Measurements from ENCODE around the gene SLC22A31.
A peak's percentile ranks its signal among the peaks of the same experiment; 100 is the strongest.

The SLC22A31 gene

DNA sequence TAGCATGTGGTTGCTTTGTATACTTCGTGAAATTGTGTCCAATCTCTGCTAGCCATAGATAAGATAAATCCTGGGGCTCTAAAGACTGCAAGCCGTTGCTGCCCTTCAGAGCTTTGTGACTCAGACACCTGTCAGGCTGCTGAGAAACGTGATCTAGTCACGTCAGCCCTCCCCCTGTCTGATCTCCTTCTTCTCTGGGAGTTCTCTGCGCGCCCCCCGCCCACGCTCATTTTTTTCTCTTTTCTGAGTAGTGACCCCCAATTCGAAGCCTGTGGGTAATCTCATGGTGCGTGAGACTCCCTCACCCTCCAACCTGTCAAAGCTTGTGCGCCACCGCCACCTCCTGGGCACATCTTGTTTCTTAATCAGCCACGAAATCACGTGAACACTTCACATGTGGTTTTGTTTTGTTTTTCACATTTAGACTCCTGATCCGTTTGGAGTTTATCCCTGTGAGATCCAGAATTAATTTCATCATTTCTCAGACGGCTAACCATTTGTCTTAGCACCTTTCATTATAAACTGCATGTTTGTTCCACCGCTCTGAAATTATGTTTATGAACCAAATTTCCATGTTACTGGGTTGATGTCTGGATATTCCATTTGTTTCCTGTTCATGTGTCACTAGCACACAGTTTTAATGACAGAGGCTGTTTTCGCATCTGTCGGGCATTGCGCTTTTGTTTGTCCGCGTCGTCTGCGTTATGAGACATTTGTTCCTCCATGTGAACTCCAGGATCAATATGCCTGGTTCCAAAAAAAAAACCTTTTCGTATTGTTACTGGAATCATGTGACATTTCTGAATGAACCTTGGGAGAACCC, 16.2 kb upstream of the SLC22A31 start:
- DNase-seq: peak; percentile 37 to 56

DNA sequence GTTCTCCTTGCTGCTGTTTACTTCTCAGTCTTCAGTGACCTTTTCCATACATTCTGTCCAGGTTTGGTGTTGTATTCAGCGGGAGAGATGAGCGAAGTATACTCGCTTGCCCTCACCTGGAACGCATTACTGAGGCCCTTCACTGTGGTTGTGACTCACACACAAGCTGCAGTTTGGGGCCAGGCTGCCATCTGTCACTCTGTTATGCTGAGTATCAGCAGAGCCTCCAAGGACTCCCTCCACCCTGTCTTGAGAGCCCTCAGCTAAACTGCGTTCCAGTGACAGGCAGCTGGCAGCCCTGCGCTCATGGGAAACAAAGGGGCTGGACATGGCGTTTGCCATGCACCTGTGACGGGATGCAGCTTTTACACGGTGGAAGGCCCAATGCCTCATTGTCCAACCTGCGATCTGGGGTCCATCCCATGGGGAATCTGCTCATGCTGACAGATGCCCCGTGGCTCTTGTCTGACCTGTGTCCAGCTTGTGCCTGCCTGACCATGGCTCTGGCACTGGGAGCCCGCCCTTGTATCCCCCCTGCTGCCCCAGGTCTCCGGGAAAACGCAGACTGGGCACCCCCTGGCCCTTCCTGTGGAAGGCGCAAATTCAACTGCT, 10.7 kb upstream of the SLC22A31 start:
- peak in 1 of 2 experiments; percentile 66 for DNase-seq

DNA sequence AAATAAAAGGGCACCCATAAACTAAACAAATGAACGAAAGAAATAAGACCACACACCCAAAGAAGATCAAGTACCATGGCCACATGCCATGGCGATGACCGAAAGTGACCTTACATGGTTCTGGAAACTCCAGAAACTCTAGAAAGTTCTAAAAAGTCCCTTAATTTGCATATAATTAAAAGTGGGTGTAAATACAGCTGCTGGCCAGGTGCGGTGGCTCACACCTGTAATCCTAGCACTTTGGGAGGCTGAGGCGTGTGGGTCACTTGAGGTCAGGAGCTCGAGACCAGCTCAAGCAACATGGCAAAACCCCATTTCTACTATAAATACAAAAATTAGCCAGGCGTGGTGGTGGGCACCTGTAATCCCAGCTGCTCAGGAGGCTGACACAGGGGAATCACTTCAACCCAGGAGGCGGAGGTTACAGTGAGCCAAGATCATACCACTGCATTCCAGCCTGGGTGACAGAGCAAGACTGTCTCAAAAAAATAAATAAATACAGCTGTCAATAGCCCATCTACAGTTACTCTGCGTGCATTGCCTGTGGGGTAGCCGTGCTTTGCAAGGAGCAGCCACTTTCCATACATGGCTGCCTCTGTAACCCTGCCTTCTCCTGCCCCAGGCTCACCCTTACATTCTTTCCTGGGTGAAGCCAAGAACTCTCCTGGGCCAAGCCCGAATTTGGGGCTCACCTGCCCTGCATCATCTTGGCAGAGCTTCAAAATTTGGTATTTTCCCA, 10.0 kb upstream of the SLC22A31 start:
- no peak for DNase-seq

DNA sequence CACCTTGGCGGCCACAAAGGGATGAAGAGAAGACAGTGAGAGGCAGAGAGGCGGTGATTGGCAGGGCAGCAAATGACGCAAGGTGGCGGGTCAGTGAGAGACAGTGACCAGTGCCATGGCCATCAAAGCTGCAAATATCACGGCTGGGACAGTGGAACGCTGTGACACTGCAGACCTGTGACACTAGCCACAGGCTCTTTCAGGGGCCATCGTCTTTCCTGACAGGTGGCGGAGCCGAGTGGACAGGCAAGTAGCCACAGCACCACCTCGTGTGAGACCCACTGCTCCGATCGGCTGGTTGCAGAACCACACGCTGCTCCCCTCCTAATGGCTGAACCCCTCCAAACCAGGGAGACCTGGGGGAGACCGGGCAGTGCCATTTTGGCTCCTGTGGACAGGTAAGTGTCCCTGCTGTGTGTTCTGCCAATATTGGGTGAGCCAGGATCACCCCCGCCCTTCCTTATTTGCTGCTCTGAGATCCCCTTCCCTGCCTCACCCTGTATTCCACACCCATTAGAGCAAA, 9.2 kb upstream of the SLC22A31 start:
- no peak for DNase-seq

DNA sequence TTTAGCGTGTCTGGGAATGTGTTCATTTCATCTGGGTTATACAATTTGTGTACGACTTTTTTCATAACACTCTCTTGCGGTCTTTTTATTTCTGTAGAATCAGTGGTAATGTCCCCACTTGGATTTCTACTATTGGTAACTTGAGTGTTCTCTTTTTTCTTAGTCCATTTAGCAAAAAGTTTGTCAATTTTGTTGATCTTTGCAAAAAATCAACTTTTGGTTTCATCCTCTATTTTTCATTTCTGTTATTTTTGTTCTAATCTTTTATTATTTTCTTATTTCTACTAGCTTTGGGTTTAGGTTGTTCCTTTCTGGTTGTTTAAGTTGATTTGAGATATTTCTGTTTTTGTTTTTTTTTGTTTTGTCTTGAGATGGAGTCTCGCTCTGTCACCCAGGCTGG, 7.7 kb upstream of the SLC22A31 start:
- DNase-seq: no peak

DNA sequence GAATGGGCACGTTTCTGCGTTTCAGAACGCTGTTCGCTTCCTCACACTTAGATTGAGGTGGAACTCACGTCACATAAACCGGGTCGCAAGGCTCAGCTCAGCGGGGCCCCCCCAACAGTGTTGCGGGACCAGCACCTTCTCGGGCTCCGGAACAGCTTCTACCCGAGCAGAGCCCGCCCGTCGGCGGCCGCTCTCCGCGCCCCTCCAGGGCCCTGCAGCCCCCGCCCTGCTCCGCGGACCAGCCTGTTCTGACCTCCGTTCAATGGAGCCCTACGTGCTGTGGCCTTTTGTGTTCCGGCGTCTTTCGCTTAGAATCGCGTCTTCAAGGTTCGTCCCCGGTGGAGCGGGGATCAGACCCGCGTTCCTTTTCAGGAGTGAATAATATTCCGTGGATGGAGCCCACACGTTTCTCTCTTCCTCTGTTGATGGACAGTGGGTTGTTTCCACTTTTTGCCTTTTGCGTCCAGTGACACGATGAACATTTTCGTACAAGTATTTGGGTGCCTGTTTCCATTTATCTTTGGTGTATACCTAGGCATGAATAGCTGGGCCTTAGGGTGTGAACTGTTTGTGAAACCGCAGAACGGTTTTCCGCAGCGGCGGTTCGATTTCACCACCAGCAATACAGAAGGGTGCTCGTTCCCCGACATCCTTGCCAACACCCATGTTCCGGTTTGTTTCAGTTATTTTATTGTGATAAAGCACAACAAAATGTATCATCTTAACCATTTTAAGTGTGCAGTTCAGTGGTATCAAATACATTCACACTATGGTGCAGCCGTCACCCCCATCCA, 2.3 kb upstream of the SLC22A31 start:
- no peak for DNase-seq

DNA sequence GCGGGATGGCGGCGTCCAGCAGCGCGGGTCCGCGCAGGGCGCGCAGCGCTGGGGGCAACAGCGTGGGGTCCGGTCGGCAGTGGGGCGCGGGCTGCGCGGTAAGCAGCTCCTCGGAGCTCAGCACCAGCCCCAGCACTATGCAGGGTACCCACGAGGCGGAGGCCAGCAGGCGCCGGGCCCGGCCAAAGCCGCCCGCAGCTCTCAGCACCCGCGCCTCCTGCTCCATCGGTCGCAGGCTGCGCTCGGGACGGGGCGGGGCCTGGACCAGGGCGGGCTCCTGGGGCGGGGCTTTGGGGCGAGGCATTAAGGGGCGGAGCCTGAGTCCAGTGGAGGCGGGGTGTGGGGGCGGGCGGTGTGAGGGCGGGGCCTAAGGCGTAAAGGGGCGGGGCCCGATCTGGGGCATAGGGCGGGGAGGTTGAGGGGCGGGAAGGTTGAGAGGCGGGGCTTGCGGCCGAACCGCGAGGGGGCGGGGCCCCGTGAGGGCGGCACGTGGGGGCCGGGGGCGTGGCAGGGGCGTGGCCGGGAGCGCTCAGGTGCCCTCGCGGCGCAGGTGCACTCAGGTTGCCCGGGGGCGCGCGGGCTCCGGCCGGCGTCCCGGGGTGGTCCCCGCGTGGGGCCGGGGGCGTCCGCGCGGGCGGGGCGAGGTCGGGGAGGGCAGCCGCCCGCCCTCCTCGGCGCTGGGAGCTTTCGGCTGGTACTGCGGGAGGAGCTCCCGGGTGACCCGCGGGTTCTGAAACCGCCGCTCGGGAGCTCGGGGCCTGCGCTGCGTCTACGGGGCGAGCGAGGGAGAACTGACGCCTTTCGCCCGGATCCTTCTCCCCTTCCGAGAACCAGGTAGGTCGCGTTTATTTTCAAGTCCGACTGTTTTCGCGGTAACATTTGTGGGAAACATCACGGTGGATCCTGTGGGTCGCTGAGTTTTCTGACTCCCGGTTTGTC, 1.4 kb upstream of the SLC22A31 start:
- DNase-seq: peak in 1 of 2 experiments; percentile 82

DNA sequence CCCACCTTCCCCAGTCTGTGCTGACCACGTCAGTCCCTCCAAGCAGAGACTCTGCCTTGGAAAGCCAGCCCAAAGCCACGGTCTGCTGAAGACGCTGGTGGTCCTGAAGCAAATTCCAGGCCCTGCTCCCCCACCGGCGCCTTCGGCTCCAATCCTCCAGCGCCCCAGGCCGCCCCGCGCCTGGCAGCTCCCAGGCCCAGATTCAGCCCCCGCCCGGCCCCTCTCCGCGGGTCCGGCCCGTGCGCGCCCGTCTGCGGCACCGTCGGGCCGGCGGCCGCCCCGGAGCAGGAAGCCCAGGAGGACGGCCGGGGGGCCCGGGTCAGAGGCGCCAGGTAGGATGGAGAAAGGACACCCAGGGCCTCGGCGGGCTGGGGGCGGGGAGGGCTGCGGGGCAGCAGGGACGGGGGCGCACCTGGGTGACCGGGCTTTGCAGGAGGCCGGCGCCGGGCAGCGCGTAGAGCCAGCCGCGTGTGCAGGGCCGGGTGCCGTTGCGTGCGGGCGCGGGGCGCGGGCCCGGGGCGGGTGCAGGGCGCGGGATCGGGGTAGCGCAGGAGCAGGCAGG, 594 bp upstream of the SLC22A31 start:
- DNase-seq: no peak

DNA sequence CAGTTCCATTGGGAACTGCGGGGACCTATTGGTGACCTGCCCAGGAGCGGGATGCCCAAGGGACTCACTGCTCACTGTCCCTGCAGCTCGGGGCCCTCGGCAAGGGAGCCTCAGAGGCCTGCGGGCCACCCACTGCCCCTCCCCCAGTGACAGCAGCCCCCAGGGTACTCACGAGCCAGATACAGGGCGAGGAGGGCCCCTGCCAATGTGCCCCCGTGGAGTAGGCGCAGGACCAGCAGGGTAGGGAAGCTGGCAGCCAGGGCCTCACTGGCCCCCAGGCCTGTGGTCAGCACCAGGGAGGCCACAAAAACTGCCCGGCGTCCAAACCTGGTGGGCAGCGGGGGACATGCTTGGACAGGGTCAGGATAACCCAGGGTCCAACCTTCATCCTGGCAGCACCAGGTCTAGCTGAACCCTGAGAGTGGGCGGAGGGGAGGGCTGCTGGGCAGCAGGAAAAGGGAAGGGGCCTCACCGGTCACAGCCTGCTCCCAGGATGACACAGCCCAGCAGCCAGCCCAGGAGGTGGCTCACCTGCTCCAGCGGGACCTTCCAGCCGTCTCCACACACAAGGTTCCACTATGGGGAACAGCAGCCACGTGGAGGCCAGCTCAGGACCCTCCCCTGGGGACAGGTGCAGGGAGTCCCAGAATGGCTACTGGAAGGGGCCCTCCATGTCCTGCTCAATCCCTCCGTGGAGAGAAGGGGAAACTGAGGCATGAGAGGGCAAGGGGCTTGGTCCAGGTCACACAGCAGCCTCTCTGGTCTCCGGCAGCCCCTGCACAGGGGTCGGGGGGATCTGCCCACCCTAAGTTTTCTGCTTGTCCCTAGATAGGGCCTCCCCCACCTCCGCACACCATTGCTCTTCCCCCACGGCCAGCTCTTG, 855 bp downstream of the SLC22A31 start:
- no peak for DNase-seq

DNA sequence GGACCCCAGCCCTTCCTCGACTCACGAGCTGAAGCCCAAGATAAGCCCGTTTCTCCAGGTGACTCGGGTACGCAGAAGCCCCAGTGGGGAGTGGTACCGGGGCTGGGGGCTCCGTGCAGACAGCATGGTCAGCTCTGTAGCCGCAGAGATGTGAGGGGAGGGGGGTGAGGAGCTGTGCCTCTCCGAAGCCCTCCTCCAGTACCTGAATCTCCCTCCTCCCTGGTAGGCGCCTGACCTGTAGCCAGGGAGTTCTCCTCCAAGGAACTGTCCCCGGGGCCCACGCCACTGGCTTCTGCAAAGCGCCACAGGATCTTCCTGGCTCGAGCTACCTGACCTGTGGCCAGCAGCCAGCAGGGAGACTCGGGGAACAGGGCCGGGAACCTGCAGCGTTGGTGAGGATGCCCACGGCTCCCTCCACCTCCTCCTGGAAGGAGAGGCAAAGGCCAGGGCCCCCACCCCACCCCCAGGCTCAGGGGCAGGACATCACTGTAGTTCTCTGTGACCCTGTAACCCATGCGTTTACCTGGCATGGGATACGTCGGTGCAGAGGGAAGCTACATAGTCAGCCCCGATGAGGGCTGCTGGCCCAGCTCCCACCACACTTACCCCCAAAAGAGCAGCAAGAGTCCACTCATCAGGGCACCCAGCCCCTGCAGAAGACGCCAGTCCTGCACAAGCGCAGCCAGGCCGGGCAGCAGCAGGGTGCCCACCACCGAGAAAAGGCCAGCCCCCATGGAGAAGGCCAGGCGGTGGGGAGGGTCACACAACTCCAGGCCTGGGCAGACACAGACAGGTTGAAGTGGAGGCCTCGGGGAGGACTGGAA, 1.7 kb downstream of the SLC22A31 start:
- DNase-seq: no peak

DNA sequence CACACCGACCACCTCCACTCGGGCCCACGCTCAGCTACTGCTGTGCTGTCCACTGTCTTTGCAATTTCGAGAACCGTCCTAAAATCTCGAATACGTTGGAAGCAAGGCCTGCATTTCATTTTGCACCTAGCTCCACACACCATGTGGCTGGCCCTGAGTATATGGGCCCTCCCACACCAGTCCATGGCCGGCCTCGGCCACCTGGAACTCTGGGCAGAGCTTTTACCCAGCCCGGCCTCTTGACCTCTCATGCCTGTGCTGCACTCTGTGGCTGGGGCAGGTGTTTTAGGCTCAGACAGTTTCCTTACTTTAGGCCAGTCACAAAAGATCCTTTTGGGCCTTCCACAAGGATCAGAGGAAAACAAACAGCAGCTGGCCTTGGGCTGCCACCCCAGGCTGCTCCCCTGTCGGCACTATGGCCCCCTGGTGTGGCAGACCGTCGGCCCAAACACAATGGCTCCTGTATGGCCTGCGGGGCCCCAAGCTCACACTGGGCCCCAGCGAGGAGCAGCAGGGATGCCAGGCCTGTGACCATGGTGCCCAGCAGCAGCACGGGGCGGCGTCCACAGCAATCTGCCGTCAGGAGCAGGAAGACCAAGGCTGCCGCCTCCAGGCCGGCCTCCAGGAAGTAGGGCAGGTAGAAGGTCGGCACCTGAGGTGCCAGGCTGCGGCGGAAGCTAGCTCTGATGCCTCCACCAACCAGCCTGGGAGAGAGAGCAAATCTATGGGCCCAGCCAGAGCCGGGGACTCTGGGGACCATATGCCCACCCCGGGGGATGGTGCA, 2.5 kb downstream of the SLC22A31 start:
- DNase-seq: no peak

DNA sequence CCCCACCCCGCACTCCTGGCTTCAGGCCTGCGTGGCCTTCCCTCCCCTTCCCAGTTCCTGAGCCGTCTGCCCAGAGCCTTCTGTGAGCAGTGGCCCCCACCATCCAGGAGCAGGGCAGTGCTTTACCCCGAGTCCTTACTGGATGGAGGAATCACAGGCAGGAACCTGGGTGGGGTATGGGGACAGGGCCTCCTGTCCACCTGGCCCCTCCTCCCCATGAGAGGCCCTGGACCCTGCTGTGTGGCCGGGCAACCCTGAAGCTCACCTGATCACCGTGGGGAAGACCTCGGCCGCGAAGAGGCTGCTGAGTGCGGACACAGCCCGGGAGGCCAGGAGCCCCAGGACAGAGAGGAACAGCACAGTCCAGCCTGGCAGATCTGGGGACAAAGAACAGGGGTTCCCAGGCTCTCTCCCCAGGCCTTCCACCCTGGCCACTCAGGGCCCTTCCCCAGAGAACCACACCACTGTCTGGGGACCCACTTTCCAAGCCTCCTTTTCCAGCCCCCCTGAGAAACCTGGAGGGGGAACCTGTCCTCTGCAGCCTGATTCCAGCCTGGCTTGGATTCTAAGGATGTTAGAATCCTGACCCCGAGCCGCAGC, 3.2 kb downstream of the SLC22A31 start:
- no peak for DNase-seq

DNA sequence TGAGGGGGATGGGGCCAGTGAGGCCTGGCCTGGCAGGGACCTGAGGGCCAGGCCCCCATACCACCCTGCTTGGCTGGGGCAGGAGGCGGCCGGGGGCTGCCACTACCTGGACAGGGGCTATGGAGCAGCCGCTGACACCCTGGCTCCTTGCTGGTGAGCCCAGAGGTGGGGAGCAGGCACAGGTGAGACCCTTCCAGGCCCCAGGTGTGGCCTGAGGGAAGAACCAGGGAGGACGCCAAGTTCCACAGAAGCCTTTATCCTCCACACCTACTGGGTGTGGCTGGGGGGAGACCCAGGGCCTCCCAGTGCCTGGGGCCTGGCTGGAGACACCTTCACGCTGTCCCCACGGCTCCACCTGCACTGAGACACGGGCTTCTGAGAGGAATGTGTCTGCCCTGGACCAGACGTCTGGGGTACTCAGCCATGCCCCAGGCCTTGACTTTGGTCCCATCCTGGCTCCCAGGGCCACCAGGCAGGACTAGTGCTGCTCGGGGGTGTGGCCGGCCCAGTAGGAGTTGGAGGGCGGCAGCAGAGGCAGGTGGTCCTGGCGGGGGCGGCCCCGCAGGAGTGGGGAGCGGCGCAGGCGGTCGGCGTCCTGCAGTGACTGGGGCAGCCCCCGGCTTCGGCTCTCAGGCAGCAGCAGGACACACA, 4.7 kb downstream of the SLC22A31 start:
- DNase-seq: no peak

DNA sequence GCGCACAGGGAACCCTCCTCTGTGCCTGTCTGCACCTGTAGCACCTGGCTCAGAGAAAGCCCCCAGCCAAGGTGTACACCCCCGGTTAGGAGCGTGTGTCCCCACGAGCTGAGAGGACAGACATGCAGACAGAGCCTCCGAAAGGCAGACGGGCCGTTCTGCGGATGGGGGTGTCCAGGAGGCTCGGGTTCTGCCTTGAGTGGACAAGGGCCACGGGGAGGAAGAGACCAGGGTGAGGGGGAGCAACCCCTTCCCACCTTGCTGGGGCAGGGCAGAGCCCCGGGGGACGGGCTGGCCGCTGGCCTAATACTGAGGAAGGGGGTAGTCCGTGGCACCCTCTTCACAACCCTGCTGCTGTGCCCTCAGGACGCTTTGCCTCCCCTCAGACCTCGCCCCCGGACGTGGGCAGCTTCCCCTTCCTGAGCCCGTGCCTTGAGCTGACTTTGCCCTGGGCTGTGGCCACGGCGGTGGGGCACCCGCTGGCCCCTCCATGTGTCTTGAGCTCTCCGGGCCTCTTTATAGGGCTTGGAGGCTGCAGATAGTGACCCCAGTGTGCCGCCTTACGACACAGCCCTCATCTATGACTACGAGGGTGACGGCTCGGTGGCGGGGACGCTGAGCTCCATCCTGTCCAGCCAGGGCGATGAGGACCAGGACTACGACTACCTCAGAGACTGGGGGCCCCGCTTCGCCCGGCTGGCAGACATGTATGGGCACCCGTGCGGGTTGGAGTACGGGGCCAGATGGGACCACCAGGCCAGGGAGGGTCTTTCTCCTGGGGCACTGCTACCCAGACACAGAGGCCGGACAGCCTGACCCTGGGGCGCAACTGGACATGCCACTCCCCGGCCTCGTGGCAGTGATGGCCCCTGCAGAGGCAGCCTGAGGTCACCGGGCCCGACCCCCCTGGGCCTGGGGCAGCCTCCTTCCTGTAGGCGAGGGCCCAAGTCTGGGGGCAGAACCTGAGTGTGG, 5.7 kb downstream of the SLC22A31 start:
- DNase-seq: no peak

DNA sequence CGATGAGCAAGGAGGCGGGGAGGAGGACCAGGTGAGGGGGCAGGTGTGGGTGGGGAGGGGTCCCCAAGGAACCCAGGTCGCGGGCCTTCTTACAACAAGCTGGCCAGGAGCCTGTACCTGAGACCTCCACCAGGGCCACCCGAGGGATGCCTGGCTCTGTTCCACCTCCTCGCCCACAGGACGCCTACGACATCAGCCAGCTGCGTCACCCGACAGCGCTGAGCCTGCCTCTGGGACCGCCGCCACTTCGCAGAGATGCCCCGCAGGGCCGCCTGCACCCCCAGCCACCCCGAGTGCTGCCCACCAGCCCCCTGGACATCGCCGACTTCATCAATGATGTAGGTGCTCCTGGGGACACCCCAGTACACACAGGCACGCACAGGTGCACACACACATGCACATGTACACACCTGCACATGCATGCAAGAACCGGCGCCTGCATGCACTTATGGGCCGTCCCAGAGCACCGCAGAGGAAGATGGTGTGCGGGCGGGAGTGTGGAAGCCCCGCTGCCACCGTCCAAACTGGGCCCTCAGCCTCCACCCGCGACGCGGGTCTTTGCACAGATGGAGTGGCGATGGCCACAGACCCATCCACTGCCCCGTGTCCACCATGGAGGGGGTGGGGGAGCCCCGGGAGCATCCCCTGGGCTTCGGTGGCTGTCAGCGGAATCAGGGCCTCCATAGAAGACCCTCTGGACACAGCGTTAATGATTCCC, 6.6 kb downstream of the SLC22A31 start:
- DNase-seq: no peak

Measured in NCI-H446 (cell line).